ENCODE results near the gene SNRNP40. TPM values are rescaled to one million over a fixed set of nuclear protein-coding genes. Genes with fewer than 3 reads are reported as not detected.

Gene SNRNP40
- total and polyA plus RNA-seq, 10 donors: 21.4 to 53.0 (median 40.1) TPM

GRCh38 chr1:31261916-31262315, 34.7 kb downstream of the SNRNP40 start:
- Histone ChIP-seq H3K27me3 (replicated peaks in 1 of 7) (no peaks in the 10 kb centered on the region), H3K27ac (no peak overlapping the region), H3K4me1 (no peaks in the 10 kb centered on the region), H3K4me3 (no peak overlapping the region), H3K9me3 (no peaks in the 10 kb centered on the region), H3K36me3 (peaks cover 0 to 100% (median 94%) of the 10 kb centered on the region in 6 donors)
- intact Hi-C loops (cut with DNase I; ENCODE audit: low total_unique reads): no loop called here
- no peak for DNase-seq
- 96 to 100% (median 98%) methylated on average over 3 of the region's 3 CpGs for WGBS, 5 donors
- no peak for TF ChIP-seq CTCF (IDR thresholded peaks at IDR 0.05 in 8 of 11, conservative IDR thresholded peaks at IDR 0.05 in 3 of 11)
- no peak for TF ChIP-seq POLR2AphosphoS5 (IDR thresholded peaks at IDR 0.05)
- TF ChIP-seq POLR2A (IDR thresholded peaks at IDR 0.05): no peak

- intact Hi-C loops (cut with DNase I; ENCODE audit: low total_unique reads): no loop called here
- no peak for TF ChIP-seq POLR2AphosphoS5 (IDR thresholded peaks at IDR 0.05)
- TF ChIP-seq POLR2A (IDR thresholded peaks at IDR 0.05): no peak
- TF ChIP-seq CTCF (IDR thresholded peaks at IDR 0.05 in 8 of 11, conservative IDR thresholded peaks at IDR 0.05 in 3 of 11): no peak
- Histone ChIP-seq H3K36me3 (peaks cover 0 to 89% (median 75%) of the 10 kb centered on the region in 6 donors), H3K4me1 (no peaks in the 10 kb centered on the region), H3K4me3 (no peak overlapping the region), H3K27me3 (replicated peaks in 1 of 7) (no peaks in the 10 kb centered on the region), H3K9me3 (no peaks in the 10 kb centered on the region), H3K27ac (no peak overlapping the region)
- DNase-seq: no peak
- 93 to 100% (median 95%) methylated on average over 3 of the region's 3 CpGs for WGBS, 5 donors
Observed at GRCh38 chr1:31259746-31260145, 36.8 kb downstream of the SNRNP40 start.

- H3K27ac ChIP-seq: no peak overlapping the region
- no peaks in the 10 kb centered on the region for H3K9me3 ChIP-seq
- H3K4me1 ChIP-seq: no peaks in the 10 kb centered on the region
- peaks cover 0 to 77% (median 66%) of the 10 kb centered on the region in 6 donors for H3K36me3 ChIP-seq
- no peaks in the 10 kb centered on the region for H3K27me3 ChIP-seq (replicated peaks in 1 of 7)
- WGBS, 5 donors: 81 to 100% (median 100%) methylated on average over 1 of the region's 1 CpG
- no peak for TF ChIP-seq POLR2A (IDR thresholded peaks at IDR 0.05)
- TF ChIP-seq POLR2AphosphoS5 (IDR thresholded peaks at IDR 0.05): no peak
- TF ChIP-seq CTCF (IDR thresholded peaks at IDR 0.05 in 8 of 11, conservative IDR thresholded peaks at IDR 0.05 in 3 of 11): no peak
- intact Hi-C loops (cut with DNase I; ENCODE audit: low total_unique reads): no loop called here
- no peak for DNase-seq
- H3K4me3 ChIP-seq: no peak overlapping the region
Observed at GRCh38 chr1:31258581-31258980, 38.0 kb downstream of the SNRNP40 start.

- no peak for TF ChIP-seq CTCF (IDR thresholded peaks at IDR 0.05 in 8 of 11, conservative IDR thresholded peaks at IDR 0.05 in 3 of 11)
- TF ChIP-seq POLR2A (IDR thresholded peaks at IDR 0.05): no peak
- no peak for TF ChIP-seq POLR2AphosphoS5 (IDR thresholded peaks at IDR 0.05)
- Histone ChIP-seq H3K27ac (no peak overlapping the region), H3K27me3 (replicated peaks in 1 of 7) (no peaks in the 10 kb centered on the region), H3K9me3 (no peaks in the 10 kb centered on the region), H3K36me3 (peaks cover 0 to 63% (median 54%) of the 10 kb centered on the region in 6 donors), H3K4me1 (no peaks in the 10 kb centered on the region), H3K4me3 (no peak overlapping the region)
- WGBS, 5 donors: 82 to 96% (median 92%) methylated on average over 1 of the region's 1 CpG
- intact Hi-C loops (cut with DNase I; ENCODE audit: low total_unique reads): no loop called here
- no peak for DNase-seq
Observed at GRCh38 chr1:31257213-31257612, 39.4 kb downstream of the SNRNP40 start.
